ENCODE results near the gene ZNF397.

- no peak for TF ChIP-seq CTCF (IDR thresholded peaks at IDR 0.05; ENCODE audit: low read depth, low read length, poor library complexity, severe bottlenecking)
- no peak for TF ChIP-seq EZH2phosphoT487 (IDR thresholded peaks at IDR 0.05; ENCODE audit: borderline replicate concordance, low read length)
These were observed 12.9 kb downstream of the ZNF397 start for GRCh38 chr18:35253655-35254287.

Measured in DOHH2 (cell line).